Common myeloid progenitor, CD34-positive (primary cell): Measurements from ENCODE around the gene TIGD3.

Experiments
- CTCF ChIA-PET: fragments of 350-600 bp; sonication (Branson Sonifier 250); formaldehyde crosslinking; loops from one replicate; lab custom pipeline; 2021; ENCODE audit warnings: antibody characterized with exemption; lab: Charles Lee
- POLR2A ChIA-PET: fragments of 350-600 bp; sonication (Branson Sonifier 250); formaldehyde crosslinking; loops from one replicate; lab custom pipeline; 2021; ENCODE audit warnings: antibody characterized with exemption; lab: Charles Lee
- DNase-seq, 3 donors: peaks; one replicate each; pipeline versions ENCODE4 v3.0.0 to v3.0.0-alpha.2; 2013
- H3K27ac ChIP-seq, 2 experiments: 1 replicate in 1 of 2; 2 replicates in 1 of 2; pipeline ENCODE4 v1.7.0; 2013; ENCODE audit warnings: inconsistent platforms in 2 of 2, low read length in 2 of 2, mild to moderate bottlenecking in 2 of 2, low read depth in 1 of 2, moderate library complexity in 1 of 2; ENCODE audit not compliant: severe bottlenecking in 2 of 2, insufficient read depth in 1 of 2, poor library complexity in 1 of 2
- H3K27me3 ChIP-seq, 5 experiments: replicated peaks in 2 of 5; 1 replicate in 3 of 5; 2 replicates in 2 of 5; pipeline versions ENCODE4 v1.6.1 to v1.7.0; 2013; ENCODE audit warnings: low read length in 4 of 5, mild to moderate bottlenecking in 2 of 5, moderate library complexity in 2 of 5, inconsistent platforms in 1 of 5; ENCODE audit not compliant: insufficient read depth in 5 of 5, control insufficient read depth in 4 of 5
- H3K36me3 ChIP-seq, 4 experiments: 1 replicate in 2 of 4; 2 replicates in 2 of 4; pipeline versions ENCODE4 v1.6.1 to v1.7.0; 2013; ENCODE audit warnings: low read length in 3 of 4, control low read depth in 1 of 4, mild to moderate bottlenecking in 1 of 4; ENCODE audit not compliant: control insufficient read depth in 4 of 4, insufficient read depth in 4 of 4
- H3K4me1 ChIP-seq, 4 experiments: 1 replicate in 3 of 4; 2 replicates in 1 of 4; pipeline versions ENCODE4 v1.6.1 to v1.7.1; 2013; ENCODE audit warnings: low read length in 3 of 4, mild to moderate bottlenecking in 3 of 4, control low read depth in 1 of 4, inconsistent platforms in 1 of 4, moderate library complexity in 1 of 4; ENCODE audit not compliant: control insufficient read depth in 4 of 4, insufficient read depth in 4 of 4; ENCODE audit errors: control extremely low read depth in 1 of 4
- H3K4me3 ChIP-seq, 7 experiments: 1 replicate in 4 of 7; 2 replicates in 3 of 7; pipeline versions ENCODE4 v1.5.1 to v1.7.0; 2013; ENCODE audit warnings: mild to moderate bottlenecking in 7 of 7, low read length in 6 of 7, moderate library complexity in 6 of 7, inconsistent platforms in 2 of 7, low read depth in 2 of 7, control low read depth in 1 of 7; ENCODE audit not compliant: insufficient read depth in 4 of 7, control insufficient read depth in 1 of 7; ENCODE audit errors: extremely low read depth in 1 of 7
- H3K9me3 ChIP-seq, 5 experiments: 1 replicate in 4 of 5; 2 replicates in 1 of 5; pipeline versions ENCODE4 v1.6.1 to v1.7.1; 2013; ENCODE audit warnings: low read length in 4 of 5, mild to moderate bottlenecking in 2 of 5, inconsistent platforms in 1 of 5, low read depth in 1 of 5, moderate library complexity in 1 of 5; ENCODE audit not compliant: control insufficient read depth in 4 of 5, insufficient read depth in 2 of 5; ENCODE audit errors: control extremely low read depth in 1 of 5
- WGBS: methylation state at CpG from one replicate; pipeline ENCODE4 v1.1.5; 2013; ENCODE audit not compliant: insufficient coverage; 5-methylcytosine and 5-hydroxymethylcytosine counted together

The TIGD3 gene

DNA sequence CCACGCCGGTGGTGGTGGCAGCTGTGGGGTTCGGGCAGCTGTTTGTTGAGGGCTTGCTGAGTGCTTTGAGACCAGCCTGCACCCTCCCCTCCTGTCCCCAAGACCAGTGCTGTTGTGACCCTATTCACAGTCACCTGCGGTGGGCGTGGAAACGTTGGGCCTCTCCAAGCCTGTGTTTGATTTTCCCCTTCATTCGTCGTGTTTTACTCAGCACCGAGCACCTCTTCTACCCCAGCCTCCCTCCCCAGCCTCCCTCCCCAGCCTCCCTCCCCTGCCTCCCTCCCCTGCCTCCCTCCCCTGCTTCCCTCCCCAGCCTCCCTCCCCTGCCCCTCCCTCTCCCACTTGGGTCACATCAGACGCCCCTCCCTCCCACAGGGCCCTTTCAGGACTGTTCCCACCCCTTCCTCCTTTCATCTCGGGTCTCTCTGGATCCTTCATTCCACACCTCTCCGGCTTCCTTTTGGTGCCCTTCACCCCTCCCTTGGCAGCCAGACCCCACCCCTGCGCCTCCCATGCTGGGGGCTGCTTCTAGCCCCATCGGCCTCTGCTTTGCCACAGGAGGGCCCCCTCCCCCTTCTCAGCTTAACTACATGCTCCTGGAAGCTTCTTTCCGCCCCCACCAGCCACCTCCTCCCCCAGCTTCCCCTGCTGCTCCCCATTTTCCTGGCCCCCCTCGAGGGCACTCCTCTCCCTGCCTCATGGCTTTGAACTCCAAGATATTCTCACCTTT is 46.7 kb downstream of the TIGD3 start:
- H3K4me3 ChIP-seq: no peak overlapping the region
- no peaks in the 10 kb centered on the region for H3K9me3 ChIP-seq
- peak in 1 of 3 donors; percentile 22 for DNase-seq
- H3K36me3 ChIP-seq: peaks cover 0 to 54% (median 41%) of the 10 kb centered on the region in 4 experiments
- 70% methylated on average over 11 of the region's 16 CpGs for WGBS
- peaks cover 2 to 36% (median 34%) of the 10 kb centered on the region in 4 experiments for H3K4me1 ChIP-seq
- H3K27ac ChIP-seq: peak overlapping the region; percentile 46 to 58
- CTCF ChIA-PET: interaction anchor here (1.2 to 9.7 kb wide), 4 partner anchors 13 to 193 kb away, joined by 3 to 77 read pairs (median 6); no protein-coding TSS in a partner anchor
- POLR2A ChIA-PET: interaction anchor here (0.5 to 5.8 kb wide), 2 partner anchors 14 to 22 kb away, joined by 3 to 55 read pairs; partner anchors contain the start of gene NEAT1
- no peaks in the 10 kb centered on the region for H3K27me3 ChIP-seq

- H3K27me3 ChIP-seq: no peaks in the 10 kb centered on the region
- peaks cover 2 to 36% (median 34%) of the 10 kb centered on the region in 4 experiments for H3K4me1 ChIP-seq
- ChIA-PET CTCF (interaction anchor here (0.9 to 9.7 kb wide), 4 partner anchors 14 to 192 kb away, joined by 3 to 77 read pairs (median 6); no protein-coding TSS in a partner anchor), POLR2A (interaction anchor here (5.8 kb wide), 1 partner anchor 22 kb away, joined by 55 read pairs; the partner anchor contains the start of gene NEAT1)
- no peaks in the 10 kb centered on the region for H3K9me3 ChIP-seq
- no peak for DNase-seq
- H3K27ac ChIP-seq: peak overlapping the region; percentile 46 to 83
- no peak overlapping the region for H3K4me3 ChIP-seq
- 98% methylated on average over 9 of the region's 10 CpGs for WGBS
- peaks cover 0 to 54% (median 40%) of the 10 kb centered on the region in 4 experiments for H3K36me3 ChIP-seq
These were observed 47.3 kb downstream of the TIGD3 start for GRCh38 chr11:65401803-65402248.

- no peak for DNase-seq
- CTCF ChIA-PET: interaction anchor here (0.8 to 9.7 kb wide), 6 partner anchors 13 to 191 kb away, joined by 3 to 77 read pairs (median 4); partner anchors contain the start of gene FRMD8
- H3K36me3 ChIP-seq: peaks cover 0 to 49% (median 34%) of the 10 kb centered on the region in 4 experiments
- H3K27me3 ChIP-seq: no peaks in the 10 kb centered on the region
- POLR2A ChIA-PET: interaction anchor here (1.0 to 5.8 kb wide), 5 partner anchors 17 to 106 kb away, joined by 4 to 55 read pairs (median 4); partner anchors contain the start of gene NEAT1
- H3K9me3 ChIP-seq: no peaks in the 10 kb centered on the region
- H3K4me1 ChIP-seq: peaks cover 2 to 36% (median 34%) of the 10 kb centered on the region in 4 experiments
- WGBS: 83% methylated on average over 2 of the region's 2 CpGs
- H3K4me3 ChIP-seq: no peak overlapping the region
- peak overlapping the region in 1 of 2 experiments; percentile 83 for H3K27ac ChIP-seq
These were observed 48.2 kb downstream of the TIGD3 start for GRCh38 chr11:65402790-65403189.

DNA sequence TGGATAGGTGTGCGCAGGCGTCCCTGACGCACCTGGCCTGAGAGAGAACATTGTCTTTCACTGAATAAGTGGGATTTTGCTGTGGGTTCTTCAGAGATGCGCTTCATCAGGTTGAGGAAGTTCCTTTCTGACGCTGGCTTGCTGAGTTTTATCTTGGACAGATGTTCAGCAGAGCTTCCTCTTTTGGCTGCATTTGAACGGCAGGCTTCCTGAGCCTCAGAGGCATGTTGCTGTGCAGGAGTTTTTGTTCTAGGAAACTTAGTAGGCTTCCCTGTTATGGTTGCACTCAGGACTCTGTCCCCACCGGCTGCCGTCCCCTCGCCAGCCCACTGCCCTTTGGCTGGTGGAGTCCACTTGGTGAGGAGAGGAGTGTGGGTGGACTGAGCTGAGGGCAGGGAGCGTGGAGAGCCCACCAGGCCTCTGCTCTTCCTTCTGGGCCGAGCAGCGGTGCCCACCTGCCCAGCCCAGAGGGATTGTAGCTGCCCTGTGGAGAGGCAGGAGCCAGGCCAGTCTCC is 49.1 kb downstream of the TIGD3 start:
- peak; percentile 91 to 99 (median 97) for DNase-seq
- Histone ChIP-seq H3K27ac (peak overlapping the region; percentile 79 to 83), H3K27me3 (no peaks in the 10 kb centered on the region), H3K4me1 (peaks cover 2 to 36% (median 34%) of the 10 kb centered on the region in 4 experiments), H3K36me3 (peaks cover 4 to 48% (median 31%) of the 10 kb centered on the region in 4 experiments), H3K4me3 (peak overlapping the region in 4 of 7 experiments; percentile 11 to 46 (median 38)), H3K9me3 (no peaks in the 10 kb centered on the region)
- WGBS: 9% methylated on average over 9 of the region's 12 CpGs
- POLR2A ChIA-PET: interaction anchor here (0.6 to 5.8 kb wide), 12 partner anchors 11 to 375 kb away, joined by 3 to 55 read pairs (median 4); partner anchors contain the start of genes MALAT1 and NEAT1
- CTCF ChIA-PET: interaction anchor here (0.9 to 9.7 kb wide), 5 partner anchors 12 to 22 kb away, joined by 3 to 77 read pairs (median 5); partner anchors contain the start of gene FRMD8

DNA sequence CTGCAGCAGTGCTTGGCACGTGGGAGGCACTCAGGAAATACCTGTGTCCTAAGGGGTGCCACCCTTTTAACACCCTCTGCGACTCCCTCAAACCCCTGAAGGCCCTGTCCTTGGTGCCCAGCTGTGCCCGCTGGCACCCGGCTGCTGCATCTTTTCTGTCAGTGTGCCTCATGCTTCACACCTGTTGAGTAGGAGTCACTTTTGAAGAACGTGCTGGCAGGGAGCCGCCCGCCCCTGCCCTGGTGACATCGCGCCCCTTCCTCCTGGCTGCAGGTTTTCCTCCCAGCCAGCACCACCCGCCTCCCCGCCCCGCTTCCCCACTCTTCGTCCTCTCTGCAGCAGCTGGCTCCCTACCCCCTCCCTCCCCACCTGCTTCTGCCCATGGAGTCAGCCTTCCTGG is 49.7 kb downstream of the TIGD3 start:
- peak in 2 of 3 donors; percentile 45 to 60 for DNase-seq
- Histone ChIP-seq H3K9me3 (no peaks in the 10 kb centered on the region), H3K4me1 (peaks cover 2 to 36% (median 34%) of the 10 kb centered on the region in 4 experiments), H3K27ac (peak overlapping the region; percentile 79 to 83), H3K4me3 (peak overlapping the region in 4 of 7 experiments; percentile 11 to 45 (median 38)), H3K36me3 (peaks cover 5 to 50% (median 34%) of the 10 kb centered on the region in 4 experiments), H3K27me3 (no peaks in the 10 kb centered on the region)
- ChIA-PET POLR2A (interaction anchor here (0.6 to 5.8 kb wide), 8 partner anchors 11 to 95 kb away, joined by 3 to 55 read pairs (median 6); partner anchors contain the start of genes FRMD8, MALAT1 and NEAT1), CTCF (interaction anchor here (0.8 to 9.7 kb wide), 8 partner anchors 11 to 104 kb away, joined by 3 to 77 read pairs (median 4); partner anchors contain the start of gene FRMD8)
- 7% methylated on average over 9 of the region's 13 CpGs for WGBS

- Histone ChIP-seq H3K4me3 (peak overlapping the region in 1 of 7 experiments; percentile 45), H3K27ac (peak overlapping the region; percentile 79 to 83), H3K27me3 (no peaks in the 10 kb centered on the region), H3K4me1 (peaks cover 2 to 36% (median 34%) of the 10 kb centered on the region in 4 experiments), H3K9me3 (no peaks in the 10 kb centered on the region), H3K36me3 (peaks cover 5 to 47% (median 33%) of the 10 kb centered on the region in 4 experiments)
- ChIA-PET CTCF (interaction anchor here (0.8 to 9.7 kb wide), 10 partner anchors 11 to 104 kb away, joined by 3 to 77 read pairs (median 4); partner anchors contain the start of gene FRMD8), POLR2A (interaction anchor here (0.7 to 5.8 kb wide), 5 partner anchors 10 to 67 kb away, joined by 3 to 55 read pairs (median 7); partner anchors contain the start of genes FRMD8 and NEAT1)
- 86% methylated on average over 22 of the region's 24 CpGs for WGBS
- no peak for DNase-seq
These were observed 50.2 kb downstream of the TIGD3 start for GRCh38 chr11:65404638-65405339.
